Bronchial epithelial cell (primary cell): Measurements from ENCODE around the gene KCNQ1OT1. TPM values are rescaled to one million over a fixed set of nuclear protein-coding genes. Genes with fewer than 3 reads are reported as not detected.

Experiments used
- DNase-seq: peaks from one replicate; pipeline ENCODE4 v3.0.0-alpha.2; 2010; ENCODE audit warnings: low read depth
- FAIRE-seq: peaks from 2 replicates; lab custom pipeline; 2011; peaks lifted over from hg19 to GRCh38; lab: Jason Lieb, UNC
- H3K27me3 ChIP-seq: 2 replicates; pipeline ENCODE4 v1.5.1; 2011; ENCODE audit warnings: low read length; ENCODE audit not compliant: control insufficient read depth, insufficient read depth
- H3K36me3 ChIP-seq: 2 replicates; pipeline ENCODE4 v1.5.1; 2011; ENCODE audit warnings: low read length; ENCODE audit not compliant: control insufficient read depth, insufficient read depth
- H3K4me3 ChIP-seq: 2 replicates; pipeline ENCODE4 v1.5.1; 2011; ENCODE audit warnings: mild to moderate bottlenecking, low read depth, low read length, control low read depth
- total RNA-seq: library from RNA; depleted of rRNA; stranded (reverse); fragments of >200 nt; gene quantifications from 2 replicates; pipeline ENCODE4 v1.2.1, GENCODE V29; 2014
- TF ChIP-seq, protein P1 (sequence below): IDR thresholded peaks from 2 replicates; pipeline ENCODE4 v1.5.1; 2011; ENCODE audit warnings: mild to moderate bottlenecking, moderate library complexity, low read length, control low read depth, inconsistent platforms; ENCODE audit not compliant: insufficient read depth, severe bottlenecking

The KCNQ1OT1 gene
- total RNA-seq, 1 donor from 2014 or later = 0.53 TPM

DNA sequence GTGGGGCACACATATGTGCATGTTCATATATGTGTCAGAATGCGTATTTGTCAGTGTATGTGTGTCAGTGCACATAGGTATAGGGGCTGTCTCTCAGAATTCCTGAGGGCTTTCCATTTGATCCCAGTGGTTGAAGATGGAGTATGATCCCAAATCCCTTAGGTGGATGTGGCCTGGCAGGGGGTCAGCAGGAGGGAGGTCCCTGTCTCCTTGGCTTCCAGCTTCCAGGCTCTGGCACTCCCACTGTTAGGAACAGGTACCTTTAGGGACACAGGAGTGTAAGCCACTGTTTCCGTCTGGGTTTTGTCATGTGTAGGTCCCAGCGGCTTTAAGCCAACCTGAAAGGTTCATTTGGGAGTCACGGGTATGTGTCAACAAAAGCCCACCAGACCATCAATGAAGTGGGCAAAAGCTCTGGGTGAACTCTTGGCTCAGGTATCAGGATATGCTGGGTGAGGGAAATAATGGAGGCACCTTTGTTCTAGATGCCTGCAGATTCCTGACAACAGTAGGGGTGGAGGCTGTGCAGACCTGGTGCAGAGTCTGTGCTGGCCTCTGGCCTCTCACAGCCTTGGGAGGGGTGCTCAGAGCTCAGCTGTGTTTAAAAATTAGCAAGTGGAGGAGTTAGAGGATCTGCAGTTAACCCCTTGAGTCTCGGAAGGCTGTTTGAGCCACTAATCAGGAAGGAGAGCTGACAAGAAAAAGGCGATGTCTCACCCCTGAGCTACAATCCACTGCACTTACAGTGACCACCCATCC is 9.0 kb downstream of the KCNQ1OT1 start:
- no peak for DNase-seq
- Histone ChIP-seq H3K27me3 (no peaks in the 10 kb centered on the region), H3K4me3 (no peak overlapping the region), H3K36me3 (no peaks in the 10 kb centered on the region)
- peak; percentile 89 for FAIRE-seq
- TF ChIP-seq, protein P1, sequence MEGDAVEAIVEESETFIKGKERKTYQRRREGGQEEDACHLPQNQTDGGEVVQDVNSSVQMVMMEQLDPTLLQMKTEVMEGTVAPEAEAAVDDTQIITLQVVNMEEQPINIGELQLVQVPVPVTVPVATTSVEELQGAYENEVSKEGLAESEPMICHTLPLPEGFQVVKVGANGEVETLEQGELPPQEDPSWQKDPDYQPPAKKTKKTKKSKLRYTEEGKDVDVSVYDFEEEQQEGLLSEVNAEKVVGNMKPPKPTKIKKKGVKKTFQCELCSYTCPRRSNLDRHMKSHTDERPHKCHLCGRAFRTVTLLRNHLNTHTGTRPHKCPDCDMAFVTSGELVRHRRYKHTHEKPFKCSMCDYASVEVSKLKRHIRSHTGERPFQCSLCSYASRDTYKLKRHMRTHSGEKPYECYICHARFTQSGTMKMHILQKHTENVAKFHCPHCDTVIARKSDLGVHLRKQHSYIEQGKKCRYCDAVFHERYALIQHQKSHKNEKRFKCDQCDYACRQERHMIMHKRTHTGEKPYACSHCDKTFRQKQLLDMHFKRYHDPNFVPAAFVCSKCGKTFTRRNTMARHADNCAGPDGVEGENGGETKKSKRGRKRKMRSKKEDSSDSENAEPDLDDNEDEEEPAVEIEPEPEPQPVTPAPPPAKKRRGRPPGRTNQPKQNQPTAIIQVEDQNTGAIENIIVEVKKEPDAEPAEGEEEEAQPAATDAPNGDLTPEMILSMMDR = no peak

- FAIRE-seq (peak; percentile 28), DNase-seq (no peak)
- H3K27me3 ChIP-seq = no peaks in the 10 kb centered on the region
Observed at GRCh38 chr11:2689651-2690575, 9.9 kb downstream of the KCNQ1OT1 start.

DNA sequence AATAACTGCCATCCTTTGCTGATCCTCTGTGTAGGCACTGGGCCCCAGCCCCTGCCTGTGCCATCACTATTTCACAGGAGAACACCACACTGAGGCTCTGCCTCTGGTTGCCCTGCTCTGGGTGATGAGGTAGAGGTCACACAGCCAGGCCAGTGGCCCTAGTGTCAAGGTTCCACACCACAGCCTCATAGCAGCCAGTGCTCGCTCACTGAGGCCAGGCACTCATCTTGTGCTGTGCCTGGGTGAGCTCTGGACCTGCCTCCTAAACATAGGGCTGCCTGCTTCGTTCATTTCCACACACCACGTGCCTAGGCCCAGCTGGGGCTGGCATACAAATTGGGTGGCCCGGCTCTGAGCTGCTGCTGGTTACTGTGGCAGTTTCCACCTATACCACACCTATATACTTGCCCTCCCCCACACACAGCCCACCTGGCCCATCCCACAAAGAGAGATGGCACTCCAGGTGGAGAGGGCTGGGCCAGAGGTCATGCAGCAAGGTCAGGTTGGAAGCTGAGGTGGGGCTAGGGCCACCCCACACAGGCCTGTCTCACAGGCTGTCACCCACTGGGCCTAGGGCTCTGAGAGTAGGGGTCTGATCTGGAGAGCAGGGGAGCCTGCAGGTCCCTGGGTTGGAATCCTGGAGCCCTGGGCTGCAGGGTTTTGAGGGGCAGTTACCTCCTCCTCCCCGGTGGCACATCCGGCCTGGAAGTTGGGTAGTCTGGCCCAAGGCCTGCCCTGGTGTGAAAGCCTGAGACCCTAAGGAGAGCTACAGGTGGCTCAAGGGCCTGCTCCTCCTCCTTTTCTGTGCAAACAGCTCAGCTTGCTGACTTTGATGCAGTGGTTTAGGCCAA is 11.2 kb downstream of the KCNQ1OT1 start:
- no peaks in the 10 kb centered on the region for H3K27me3 ChIP-seq
- peaks cover 1% of the 10 kb centered on the region for H3K36me3 ChIP-seq
- H3K4me3 ChIP-seq = no peak overlapping the region
- no peak for DNase-seq
- peak; percentile 62 for FAIRE-seq
- TF ChIP-seq, protein P1 = no peak

More at GRCh38 chr11:2689651-2690575, 9.9 kb downstream of the KCNQ1OT1 start:
- Histone ChIP-seq H3K4me3 (no peak overlapping the region), H3K36me3 (no peaks in the 10 kb centered on the region)
- TF ChIP-seq, protein P1 = no peak

DNA sequence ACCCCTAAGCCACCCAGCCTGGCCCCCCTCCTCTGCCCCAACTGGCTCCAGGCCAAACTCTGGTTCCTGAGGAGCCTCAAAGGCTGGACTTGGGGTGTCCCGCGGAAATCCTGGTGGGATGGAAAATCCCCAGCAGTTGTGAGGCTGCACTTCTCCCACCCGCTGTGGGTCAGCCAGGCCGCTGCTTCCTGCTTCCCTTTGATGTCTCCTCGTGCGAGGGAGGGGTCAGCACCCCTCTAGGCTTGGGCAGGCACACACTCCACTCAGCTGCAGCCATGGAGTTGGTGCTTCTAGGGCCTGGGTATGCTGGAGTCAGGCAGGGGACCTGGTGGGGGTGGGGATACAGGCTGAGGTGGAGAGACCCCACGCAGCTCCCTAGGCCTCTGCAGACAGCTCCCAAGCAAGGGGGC is 12.0 kb downstream of the KCNQ1OT1 start:
- Histone ChIP-seq H3K36me3 (peaks cover 1% of the 10 kb centered on the region), H3K27me3 (no peaks in the 10 kb centered on the region), H3K4me3 (no peak overlapping the region)
- DNase-seq (no peak), FAIRE-seq (no peak)
- TF ChIP-seq, protein P1 = no peak

GRCh38 chr11:2687223-2687530 is 12.6 kb downstream of the KCNQ1OT1 start:
- TF ChIP-seq, protein P1 = no peak
- FAIRE-seq = no peak
- Histone ChIP-seq H3K27me3 (no peaks in the 10 kb centered on the region), H3K4me3 (no peak overlapping the region), H3K36me3 (peaks cover 1% of the 10 kb centered on the region)
- no peak for DNase-seq
